ENCODE data around the gene CLECL1. TPM values are rescaled to one million over a fixed set of nuclear protein-coding genes. Genes with fewer than 3 reads are reported as not detected.

The CLECL1 gene
- not detected in 3 replicates for total RNA-seq

GRCh38 chr12:9732921-9733461 is at the start of gene CLECL1:
Gene CLECL1 (minus strand): TSS chr12:9733097.
- no peak for DNase-seq (ENCODE audit: low spot score in 2 of 2, unreplicated experiment in 2 of 2)
- no peak for TF ChIP-seq CTCF (IDR thresholded peaks at IDR 0.05; ENCODE audit: unreplicated experiment)
- H3K9me3 Mint-ChIP-seq = no peaks in the 10 kb centered on the region

GRCh38 chr12:9781360-9781759 is 48.5 kb upstream of the CLECL1 start:
- Mint-ChIP-seq H3K27ac (no peak overlapping the region), H3K27me3 (ENCODE audit: low read depth) (no peaks in the 10 kb centered on the region), H3K9me3 (peaks cover 7% of the 10 kb centered on the region), H3K4me3 (no peak overlapping the region), H3K4me1 (no peaks in the 10 kb centered on the region), H3K36me3 (no peaks in the 10 kb centered on the region)
- no peak for TF ChIP-seq CTCF (IDR thresholded peaks at IDR 0.05; ENCODE audit: unreplicated experiment)
- no peak for DNase-seq (ENCODE audit: low spot score in 2 of 2, unreplicated experiment in 2 of 2)

More at GRCh38 chr12:9732921-9733461, at the start of gene CLECL1:
- Mint-ChIP-seq H3K27ac (no peak within 1 kb of the TSS), H3K4me1 (peaks cover 13% of the 10 kb centered on the region), H3K4me3 (no peak within 1 kb of the TSS), H3K27me3 (ENCODE audit: low read depth) (no peaks in the 10 kb centered on the region), H3K36me3 (no peaks in the 10 kb centered on the region)

GRCh38 chr12:9779209-9779608 is 46.3 kb upstream of the CLECL1 start:
- no peak for TF ChIP-seq CTCF (IDR thresholded peaks at IDR 0.05; ENCODE audit: unreplicated experiment)
- no peak overlapping the region for H3K4me3 Mint-ChIP-seq
- DNase-seq (ENCODE audit: low spot score in 2 of 2, unreplicated experiment in 2 of 2) = no peak
- H3K27me3 Mint-ChIP-seq (ENCODE audit: low read depth) = no peaks in the 10 kb centered on the region
- no peaks in the 10 kb centered on the region for H3K36me3 Mint-ChIP-seq
- no peak overlapping the region for H3K27ac Mint-ChIP-seq
- H3K9me3 Mint-ChIP-seq = peaks cover 7% of the 10 kb centered on the region
- H3K4me1 Mint-ChIP-seq = no peaks in the 10 kb centered on the region

DNA sequence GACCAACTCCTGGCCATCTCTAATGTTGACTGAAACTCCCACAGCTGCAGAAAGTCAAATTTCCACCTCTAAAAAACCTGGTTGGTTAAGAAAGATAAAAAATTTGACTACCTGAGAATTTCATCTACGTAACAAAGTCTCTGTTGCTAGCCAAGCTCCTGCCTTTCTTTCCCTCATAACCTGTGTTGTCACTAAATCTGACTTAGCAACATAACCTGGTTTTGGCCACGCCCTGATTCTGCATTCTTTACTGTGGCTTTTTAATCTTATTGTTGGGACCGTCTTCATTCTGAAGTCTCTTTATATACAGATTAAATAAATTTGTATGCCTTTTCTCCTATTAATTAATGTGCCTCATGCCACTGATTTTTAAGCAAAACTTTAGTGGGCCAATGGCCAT is 43.9 kb upstream of the CLECL1 start:
- no peak for TF ChIP-seq CTCF (IDR thresholded peaks at IDR 0.05; ENCODE audit: unreplicated experiment)
- Mint-ChIP-seq H3K27me3 (ENCODE audit: low read depth) (no peaks in the 10 kb centered on the region), H3K4me3 (no peak overlapping the region), H3K36me3 (no peaks in the 10 kb centered on the region), H3K9me3 (peaks cover 7% of the 10 kb centered on the region), H3K4me1 (no peaks in the 10 kb centered on the region), H3K27ac (no peak overlapping the region)
- no peak for DNase-seq (ENCODE audit: low spot score in 2 of 2, unreplicated experiment in 2 of 2)

- Mint-ChIP-seq H3K9me3 (no peaks in the 10 kb centered on the region), H3K36me3 (no peaks in the 10 kb centered on the region), H3K4me1 (no peaks in the 10 kb centered on the region), H3K27me3 (ENCODE audit: low read depth) (no peaks in the 10 kb centered on the region), H3K4me3 (no peak overlapping the region), H3K27ac (no peak overlapping the region)
- TF ChIP-seq CTCF (IDR thresholded peaks at IDR 0.05; ENCODE audit: unreplicated experiment) = no peak
- DNase-seq (ENCODE audit: low spot score in 2 of 2, unreplicated experiment in 2 of 2) = no peak
Observed at GRCh38 chr12:9773216-9773877, 40.5 kb upstream of the CLECL1 start.
